ENCODE measurements around the gene CLK3. TPM values are rescaled to one million over a fixed set of nuclear protein-coding genes. Genes with fewer than 3 reads are reported as not detected.

Gene CLK3
- total and polyA plus RNA-seq, 2 donors (not counting 3 experiments of a cell fraction or from before 2014, with no cell fraction given), result 75.5 to 121 TPM

DNA sequence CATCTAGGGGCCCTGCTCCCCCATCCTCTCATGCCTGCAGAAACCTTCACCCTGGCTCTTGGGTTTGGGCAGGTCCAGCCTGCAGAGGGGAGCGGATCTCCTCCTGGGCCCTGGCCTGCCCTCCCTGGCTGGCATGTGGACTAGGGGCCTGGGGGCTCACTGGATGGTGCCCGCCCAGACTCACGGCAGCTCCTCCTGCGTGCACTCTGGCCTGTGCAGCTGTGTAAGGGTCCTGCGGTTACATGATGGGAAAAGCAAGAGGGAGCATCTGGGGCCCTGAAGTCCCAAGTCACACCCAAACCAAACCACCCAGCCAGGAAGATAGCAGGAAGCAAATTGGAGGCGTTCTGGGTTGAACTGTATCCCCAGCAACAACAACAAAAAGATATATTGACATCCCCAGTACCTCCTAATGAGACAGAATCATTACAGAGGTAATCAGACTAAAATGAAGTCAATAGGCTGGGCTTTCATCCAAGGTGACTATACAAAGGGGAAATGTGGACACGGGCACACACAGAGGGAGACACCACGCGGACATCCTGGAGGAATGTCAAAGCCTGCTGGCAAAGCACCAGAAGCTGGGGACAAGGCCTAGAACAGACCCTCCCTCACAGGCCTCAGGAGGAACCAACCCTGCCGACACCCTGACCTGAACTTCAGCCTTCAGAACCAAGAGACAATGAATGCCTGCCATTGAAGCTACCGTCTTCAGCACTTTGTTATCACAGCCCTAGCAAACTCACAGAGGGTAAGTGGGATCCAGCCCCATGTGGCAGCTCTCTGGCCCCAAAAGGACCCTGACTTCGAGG is 10.4 kb upstream of the CLK3 start:
- Histone ChIP-seq H3K9me1 (replicated peaks; ENCODE audit: control insufficient read depth, extremely low read depth, insufficient read depth, low read length) (no peaks in the 10 kb centered on the region), H2AFZ (ENCODE audit: low read depth, low read length) (no peak overlapping the region), H3K27me3 (ENCODE audit: control insufficient read depth in 2 of 2, insufficient read depth in 2 of 2, low read length in 2 of 2) (no peaks in the 10 kb centered on the region), H3K79me2 (ENCODE audit: control insufficient read depth, insufficient read depth, low read length) (no peaks in the 10 kb centered on the region), H3K9ac (replicated peaks; ENCODE audit: extremely low read depth, insufficient read depth, low read length) (no peak overlapping the region), H3K9me3 (replicated peaks; ENCODE audit: control insufficient read depth, insufficient read depth, low read length) (no peaks in the 10 kb centered on the region), H3K4me2 (ENCODE audit: insufficient read depth, low read length) (no peak overlapping the region), H3K27ac (ENCODE audit: insufficient read depth, low read depth, low read length) (no peak overlapping the region), H3K4me1 (ENCODE audit: control insufficient read depth, extremely low read depth, insufficient read depth, low read length) (no peaks in the 10 kb centered on the region), H3K4me3 (replicated peaks in 1 of 3; ENCODE audit: insufficient read depth in 1 of 3, low read depth in 1 of 3, low read length in 3 of 3) (no peak overlapping the region), H3K36me3 (ENCODE audit: control insufficient read depth in 2 of 2, extremely low read depth in 1 of 2, insufficient read depth in 2 of 2, low read length in 2 of 2) (no peaks in the 10 kb centered on the region), H4K20me1 (replicated peaks; ENCODE audit: control insufficient read depth, extremely low read depth, insufficient read depth, low read length) (no peaks in the 10 kb centered on the region)
- intact Hi-C loops (cut with micrococcal nuclease), result no loop called here
- TF ChIP-seq MYC (IDR thresholded peaks at IDR 0.05; ENCODE audit: low read depth, low read length) (no peak), FOS (IDR thresholded peaks at IDR 0.05; ENCODE audit: borderline replicate concordance, insufficient read depth, low read length) (no peak), POLR2A (IDR thresholded peaks at IDR 0.05; ENCODE audit: low read depth, low read length) (no peak), MAX (IDR thresholded peaks at IDR 0.05; ENCODE audit: insufficient read depth, insufficient read length) (no peak), GATA2 (IDR thresholded peaks at IDR 0.05; ENCODE audit: insufficient read depth, insufficient read length, low read depth, low read length) (no peak), JUN (IDR thresholded peaks at IDR 0.05; ENCODE audit: borderline replicate concordance, insufficient read depth, insufficient read length, low read depth) (no peak), POLR2AphosphoS5 (IDR thresholded peaks at IDR 0.05; ENCODE audit: insufficient read depth, low read depth, low read length) (no peak), EZH2 (IDR thresholded peaks at IDR 0.05; ENCODE audit: borderline replicate concordance, low read depth, low read length, severe bottlenecking) (no peak)
- TF ChIP-seq, protein P1, sequence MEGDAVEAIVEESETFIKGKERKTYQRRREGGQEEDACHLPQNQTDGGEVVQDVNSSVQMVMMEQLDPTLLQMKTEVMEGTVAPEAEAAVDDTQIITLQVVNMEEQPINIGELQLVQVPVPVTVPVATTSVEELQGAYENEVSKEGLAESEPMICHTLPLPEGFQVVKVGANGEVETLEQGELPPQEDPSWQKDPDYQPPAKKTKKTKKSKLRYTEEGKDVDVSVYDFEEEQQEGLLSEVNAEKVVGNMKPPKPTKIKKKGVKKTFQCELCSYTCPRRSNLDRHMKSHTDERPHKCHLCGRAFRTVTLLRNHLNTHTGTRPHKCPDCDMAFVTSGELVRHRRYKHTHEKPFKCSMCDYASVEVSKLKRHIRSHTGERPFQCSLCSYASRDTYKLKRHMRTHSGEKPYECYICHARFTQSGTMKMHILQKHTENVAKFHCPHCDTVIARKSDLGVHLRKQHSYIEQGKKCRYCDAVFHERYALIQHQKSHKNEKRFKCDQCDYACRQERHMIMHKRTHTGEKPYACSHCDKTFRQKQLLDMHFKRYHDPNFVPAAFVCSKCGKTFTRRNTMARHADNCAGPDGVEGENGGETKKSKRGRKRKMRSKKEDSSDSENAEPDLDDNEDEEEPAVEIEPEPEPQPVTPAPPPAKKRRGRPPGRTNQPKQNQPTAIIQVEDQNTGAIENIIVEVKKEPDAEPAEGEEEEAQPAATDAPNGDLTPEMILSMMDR (IDR thresholded peaks at IDR 0.05; ENCODE audit: extremely low read depth in 1 of 2, insufficient read depth in 1 of 2, low read depth in 1 of 2, low read length in 2 of 2), result no peak
- dilution Hi-C loops (cut with MboI; ENCODE audit: extremely low pct_ligation_motif_present, low sequenced_read_pairs), result no loop called here
- ChIA-PET CTCF (no interaction called here), POLR2A (no interaction called here)
- BruUV-seq (replicated peaks), result no TSS peak
- DNase-seq (ENCODE audit: low read depth, low spot score) (no peak), FAIRE-seq (no peak)

Data from endothelial cell of umbilical vein (primary cell).